ENCODE data around the gene CPM. TPM values are rescaled to one million over a fixed set of nuclear protein-coding genes. Genes with fewer than 3 reads are reported as not detected.
"Not testable (repeated sequence)": the region's sequence is repeated elsewhere in the genome, so short reads cannot be mapped to it uniquely, and the experiment has no call there.

Gene CPM
- total RNA-seq, 1 experiment from 2014 or later: not detected

- no peak for DNase-seq (ENCODE audit: low read depth)
Measured at GRCh38 chr12:68854078-68854468, 78.9 kb downstream of the CPM start.

GRCh38 chr12:68853396-68854077 is 79.4 kb downstream of the CPM start:
- DNase-seq (ENCODE audit: low read depth): no peak

- DNase-seq (ENCODE audit: low read depth): no peak
Measured at GRCh38 chr12:68851592-68852306, 81.2 kb downstream of the CPM start.

GRCh38 chr12:68850390-68850789 is 82.6 kb downstream of the CPM start:
- no peak for DNase-seq (ENCODE audit: low read depth)

GRCh38 chr12:68846811-68847210 is 86.2 kb downstream of the CPM start:
- DNase-seq (ENCODE audit: low read depth): no peak

- no peak for DNase-seq (ENCODE audit: low read depth)
Measured at GRCh38 chr12:68844788-68845695, 87.9 kb downstream of the CPM start.

GRCh38 chr12:68844318-68844745 is 88.6 kb downstream of the CPM start:
- no peak for DNase-seq (ENCODE audit: low read depth)

GRCh38 chr12:68842784-68843567 is 90.0 kb downstream of the CPM start:
- no peak for DNase-seq (ENCODE audit: low read depth)

GRCh38 chr12:68842123-68842522 is 90.8 kb downstream of the CPM start:
- no peak for DNase-seq (ENCODE audit: low read depth)

GRCh38 chr12:68841717-68842116 is 91.3 kb downstream of the CPM start:
- no peak for DNase-seq (ENCODE audit: low read depth)

GRCh38 chr12:68841175-68841574 is 91.8 kb downstream of the CPM start:
- DNase-seq (ENCODE audit: low read depth): not testable (repeated sequence)

- no peak for DNase-seq (ENCODE audit: low read depth)
Measured at GRCh38 chr12:68839183-68840147, 93.5 kb downstream of the CPM start.

- DNase-seq (ENCODE audit: low read depth): no peak
Measured at GRCh38 chr12:68838046-68838886, 94.7 kb downstream of the CPM start.

- DNase-seq (ENCODE audit: low read depth): no peak
Measured at GRCh38 chr12:68837215-68837614, 95.8 kb downstream of the CPM start.

- no peak for DNase-seq (ENCODE audit: low read depth)
Measured at GRCh38 chr12:68835333-68835908, 97.5 kb downstream of the CPM start.

GRCh38 chr12:68833508-68833907 is 99.5 kb downstream of the CPM start:
- no peak for DNase-seq (ENCODE audit: low read depth)

GRCh38 chr12:68832504-68832867 is 100.5 kb downstream of the CPM start:
- no peak for DNase-seq (ENCODE audit: low read depth)

GRCh38 chr12:68831751-68832503 is 101.0 kb downstream of the CPM start:
- no peak for DNase-seq (ENCODE audit: low read depth)
